Transverse colon (tissue), 4 donors: ENCODE measurements around the gene ZBTB20.

Experiments
- POLR2A ChIP-seq: fragments of 450-650 bp; IDR thresholded peaks from one replicate; pipeline ENCODE4 v1.6.1; 2016; ENCODE audit warnings: antibody characterized with exemption, mild to moderate bottlenecking, moderate library complexity
- POLR2AphosphoS5 ChIP-seq, 3 donors: sonication (generic); formaldehyde crosslinking; IDR thresholded peaks; one replicate each; pipeline ENCODE4 v1.6.1; 2016; ENCODE audit warnings: antibody characterized with exemption in 3 of 3
- TF ChIP-seq, protein P1 (sequence below), 5 experiments: fragments of 200-600 bp in 3 of 5; fragments of 450-650 bp in 2 of 5; sonication (generic) in 3 of 5; IDR thresholded peaks; 1 replicate in 2 of 5; 2 replicates in 3 of 5; pipeline ENCODE4 v1.5.1; 2016 to 2017; ENCODE audit warnings: antibody characterized with exemption in 5 of 5, inconsistent platforms in 3 of 5, mild to moderate bottlenecking in 2 of 5, moderate library complexity in 1 of 5

DNA sequence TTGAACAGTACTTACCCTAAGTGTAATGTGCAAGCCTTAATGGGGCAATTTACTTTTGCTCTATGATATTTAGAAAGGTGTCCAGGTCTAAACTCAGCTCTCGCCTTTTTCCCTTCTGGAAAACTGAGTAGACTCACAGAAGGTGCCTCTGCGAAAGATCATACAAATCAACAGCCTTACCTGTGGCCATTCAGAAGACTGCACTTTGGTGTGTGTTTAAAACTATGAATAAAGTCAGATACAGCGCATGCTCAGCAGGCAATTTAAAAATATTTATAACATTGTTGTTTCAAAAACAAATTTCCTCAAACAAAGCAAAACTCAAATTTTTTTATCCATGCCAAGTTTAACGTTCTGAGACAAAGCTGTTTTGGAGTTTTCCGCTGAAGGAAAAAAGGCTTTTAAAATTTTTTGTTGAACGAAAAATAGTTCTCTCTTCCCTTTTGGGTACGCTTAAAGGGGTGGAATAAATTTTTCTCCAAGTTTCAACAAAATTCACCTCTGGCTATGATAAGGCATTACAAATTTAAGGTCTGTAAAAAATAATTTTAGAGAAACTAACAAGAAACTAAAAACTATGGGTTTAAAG is 697.0 kb downstream of the ZBTB20 start:
- TF ChIP-seq, protein P1, sequence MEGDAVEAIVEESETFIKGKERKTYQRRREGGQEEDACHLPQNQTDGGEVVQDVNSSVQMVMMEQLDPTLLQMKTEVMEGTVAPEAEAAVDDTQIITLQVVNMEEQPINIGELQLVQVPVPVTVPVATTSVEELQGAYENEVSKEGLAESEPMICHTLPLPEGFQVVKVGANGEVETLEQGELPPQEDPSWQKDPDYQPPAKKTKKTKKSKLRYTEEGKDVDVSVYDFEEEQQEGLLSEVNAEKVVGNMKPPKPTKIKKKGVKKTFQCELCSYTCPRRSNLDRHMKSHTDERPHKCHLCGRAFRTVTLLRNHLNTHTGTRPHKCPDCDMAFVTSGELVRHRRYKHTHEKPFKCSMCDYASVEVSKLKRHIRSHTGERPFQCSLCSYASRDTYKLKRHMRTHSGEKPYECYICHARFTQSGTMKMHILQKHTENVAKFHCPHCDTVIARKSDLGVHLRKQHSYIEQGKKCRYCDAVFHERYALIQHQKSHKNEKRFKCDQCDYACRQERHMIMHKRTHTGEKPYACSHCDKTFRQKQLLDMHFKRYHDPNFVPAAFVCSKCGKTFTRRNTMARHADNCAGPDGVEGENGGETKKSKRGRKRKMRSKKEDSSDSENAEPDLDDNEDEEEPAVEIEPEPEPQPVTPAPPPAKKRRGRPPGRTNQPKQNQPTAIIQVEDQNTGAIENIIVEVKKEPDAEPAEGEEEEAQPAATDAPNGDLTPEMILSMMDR (IDR thresholded peaks at IDR 0.05) = no peak
- TF ChIP-seq POLR2AphosphoS5 (IDR thresholded peaks at IDR 0.05) = no peak
- TF ChIP-seq POLR2A = no peak
